Loucy (cell line): ENCODE data around the gene SLC25A6.

Source experiments
- H2AFZ ChIP-seq: fragments of 200-600 bp; sonication (generic); 2 replicates; pipeline ENCODE4 v1.6.0; 2016; ENCODE audit warnings: antibody characterized with exemption, mild to moderate bottlenecking, low read length, moderate library complexity
- H3F3A ChIP-seq: fragments of 200-600 bp; 2 replicates; pipeline ENCODE4 v1.6.0; 2016; ENCODE audit warnings: antibody characterized with exemption, low read depth, mild to moderate bottlenecking
- H3K27me3 ChIP-seq: fragments of 200-600 bp; sonication (generic); 2 replicates; pipeline ENCODE4 v1.6.1; 2014; ENCODE audit warnings: low read length, mild to moderate bottlenecking; ENCODE audit not compliant: insufficient read depth, poor library complexity, severe bottlenecking
- H3K36me3 ChIP-seq: fragments of 200-600 bp; sonication (generic); 2 replicates; pipeline ENCODE4 v1.6.1; 2016; ENCODE audit warnings: low read length; ENCODE audit not compliant: insufficient read depth
- H3K4me1 ChIP-seq: fragments of 200-600 bp; sonication (generic); 2 replicates; pipeline ENCODE4 v1.5.1; 2014; ENCODE audit warnings: low read length, mild to moderate bottlenecking; ENCODE audit not compliant: insufficient read depth, poor library complexity, severe bottlenecking
- H3K4me2 ChIP-seq: fragments of 200-600 bp; sonication (generic); 2 replicates; pipeline ENCODE4 v1.6.0; 2014; ENCODE audit warnings: antibody characterized with exemption, low read length, low read depth, mild to moderate bottlenecking; ENCODE audit not compliant: poor library complexity, severe bottlenecking
- H3K4me3 ChIP-seq: fragments of 200-600 bp; sonication (generic); 2 replicates; pipeline ENCODE4 v1.5.1; 2014; ENCODE audit warnings: low read length, mild to moderate bottlenecking, mixed read lengths; ENCODE audit not compliant: poor library complexity, severe bottlenecking
- H3K79me2 ChIP-seq: fragments of 200-600 bp; sonication (generic); 2 replicates; pipeline ENCODE4 v1.6.1; 2014; ENCODE audit warnings: low read length; ENCODE audit not compliant: insufficient read depth
- H3K9ac ChIP-seq: fragments of 200-600 bp; sonication (generic); 2 replicates; pipeline ENCODE4 v1.6.0; 2014; ENCODE audit warnings: mild to moderate bottlenecking, low read depth, low read length, moderate library complexity; ENCODE audit not compliant: poor library complexity, severe bottlenecking
- H3K9me2 ChIP-seq: fragments of 200-600 bp; sonication (generic); replicated peaks from 2 replicates; pipeline ENCODE4 v1.6.1; 2016; ENCODE audit warnings: low read depth, low read length, mixed read lengths
- H3K9me3 ChIP-seq: fragments of 200-600 bp; sonication (generic); 2 replicates; pipeline ENCODE4 v1.6.1; 2014; ENCODE audit warnings: mild to moderate bottlenecking, antibody characterized with exemption, low read length, low read depth; ENCODE audit not compliant: insufficient read depth
- H4K20me1 ChIP-seq: fragments of 200-600 bp; sonication (generic); 2 replicates; pipeline ENCODE4 v1.6.0; 2014; ENCODE audit warnings: antibody characterized with exemption, low read length, mild to moderate bottlenecking; ENCODE audit not compliant: insufficient read depth, poor library complexity, severe bottlenecking
- CTCF ChIP-seq: fragments of 200-600 bp; sonication (generic); conservative IDR thresholded peaks from 2 replicates; pipeline ENCODE4 v1.5.1; 2014; ENCODE audit warnings: mild to moderate bottlenecking, antibody characterized with exemption, low read length
- EZH2phosphoT487 ChIP-seq: fragments of 200-600 bp; IDR thresholded peaks from 2 replicates; pipeline ENCODE4 v1.6.1; 2018; ENCODE audit warnings: antibody characterized with exemption, mild to moderate bottlenecking, moderate library complexity, borderline replicate concordance

Gene SLC25A6

GRCh38 chrX:1391707-1392375, at the start of gene SLC25A6:
Gene SLC25A6 (minus strand): TSS chrX:1392113. CDS start chrX:1392009, 104 bp downstream.
- Histone ChIP-seq H4K20me1 (peaks cover 37% of the 10 kb centered on the region), H2AFZ (peak within 1 kb of the TSS; percentile 73; the same call in 1 of the 2 replicates), H3K9me2 (no peaks in the 10 kb centered on the region), H3F3A (no peaks in the 10 kb centered on the region), H3K79me2 (peaks cover 77% of the 10 kb centered on the region), H3K9ac (peak within 1 kb of the TSS; percentile 98), H3K4me3 (peak within 1 kb of the TSS; percentile 93), H3K4me1 (peaks cover 3% of the 10 kb centered on the region), H3K9me3 (no peaks in the 10 kb centered on the region), H3K27me3 (no peaks in the 10 kb centered on the region), H3K36me3 (peaks cover 30% of the 10 kb centered on the region; the same call in 1 of the 2 replicates), H3K4me2 (peak within 1 kb of the TSS; percentile 87)
- TF ChIP-seq CTCF (no peak), EZH2phosphoT487 (no peak)

- no peak overlapping the region for H3K9ac ChIP-seq
- H3F3A ChIP-seq, result no peaks in the 10 kb centered on the region
- H3K4me2 ChIP-seq, result no peak overlapping the region
- peaks cover 5% of the 10 kb centered on the region; the same call in 1 of the 2 replicates for H3K36me3 ChIP-seq
- no peak overlapping the region for H3K4me3 ChIP-seq
- no peaks in the 10 kb centered on the region for H3K4me1 ChIP-seq
- no peak overlapping the region for H2AFZ ChIP-seq
- no peak for TF ChIP-seq EZH2phosphoT487
- no peak for TF ChIP-seq CTCF
- no peaks in the 10 kb centered on the region for H4K20me1 ChIP-seq
- H3K9me2 ChIP-seq, result no peaks in the 10 kb centered on the region
- no peaks in the 10 kb centered on the region for H3K79me2 ChIP-seq
- H3K9me3 ChIP-seq, result no peaks in the 10 kb centered on the region
- H3K27me3 ChIP-seq, result no peaks in the 10 kb centered on the region
These were observed 48.6 kb upstream of the SLC25A6 start for GRCh38 chrX:1440506-1440905.

- Histone ChIP-seq H3K27me3 (no peaks in the 10 kb centered on the region), H3K79me2 (no peaks in the 10 kb centered on the region), H3F3A (no peaks in the 10 kb centered on the region), H3K9me2 (no peaks in the 10 kb centered on the region), H4K20me1 (no peaks in the 10 kb centered on the region), H3K36me3 (peaks cover 5% of the 10 kb centered on the region; the same call in 1 of the 2 replicates), H3K9ac (no peak overlapping the region), H3K4me2 (no peak overlapping the region), H3K4me3 (no peak overlapping the region), H3K4me1 (no peaks in the 10 kb centered on the region), H3K9me3 (no peaks in the 10 kb centered on the region), H2AFZ (no peak overlapping the region)
- no peak for TF ChIP-seq EZH2phosphoT487
- no peak for TF ChIP-seq CTCF
These were observed 43.5 kb upstream of the SLC25A6 start for GRCh38 chrX:1435241-1435895.
